Psoas muscle (tissue), 8 donors: Measurements from ENCODE around the gene FGF11. TPM values are rescaled to one million over a fixed set of nuclear protein-coding genes. Genes with fewer than 3 reads are reported as not detected.
"Not testable (repeated sequence)": the region's sequence is repeated elsewhere in the genome, so short reads cannot be mapped to it uniquely, and the experiment has no call there.

ENCODE experiments used
- ATAC-seq, 4 donors: fragments of 200-7000 bp; cut with Tn5 transposase; one replicate each; pipeline ENCODE4 v1.9.1; 2020; ENCODE audit warnings: moderate library complexity in 3 of 4, mild to moderate bottlenecking in 2 of 4
- DNase-seq, 2 donors: peaks; one replicate each; pipeline ENCODE4 v3.0.0-alpha.2; 2020
- H3K27ac ChIP-seq: fragments of 200-600 bp; one replicate; pipeline ENCODE4 v1.8.0; 2022
- H3K27me3 ChIP-seq, 3 donors: fragments of 200-600 bp in 1 of 3; one replicate each; pipeline versions ENCODE4 v1.6.1 to v1.8.0; 2013 to 2022; ENCODE audit warnings: low read length in 2 of 3, mild to moderate bottlenecking in 2 of 3, moderate library complexity in 1 of 3; ENCODE audit not compliant: insufficient read depth in 3 of 3
- H3K36me3 ChIP-seq, 2 donors: fragments of 200-600 bp in 1 of 2; one replicate each; pipeline versions ENCODE4 v1.6.1 to v1.8.0; 2013 to 2022; ENCODE audit warnings: low read depth in 1 of 2, mild to moderate bottlenecking in 1 of 2, moderate library complexity in 1 of 2; ENCODE audit not compliant: insufficient read depth in 1 of 2
- H3K4me1 ChIP-seq: fragments of 200-600 bp; one replicate; pipeline ENCODE4 v1.8.0; 2022
- H3K4me3 ChIP-seq: fragments of 200-600 bp; one replicate; pipeline ENCODE4 v1.8.0; 2022; ENCODE audit warnings: mild to moderate bottlenecking
- H3K9me3 ChIP-seq: fragments of 200-600 bp; one replicate; pipeline ENCODE4 v1.8.0; 2022
- CTCF ChIP-seq: fragments of 200-600 bp; IDR thresholded peaks from one replicate; pipeline ENCODE4 v1.8.0; 2022; ENCODE audit warnings: antibody characterized with exemption
- WGBS, 3 donors: extraction: QIAGEN DNeasy Blood & Tissue Kit; methylation state at CpG; one replicate each; pipeline versions ENCODE4 v1.1.6 to v1.1.7; 2013; 5-methylcytosine and 5-hydroxymethylcytosine counted together
- intact Hi-C, 2 donors: fragments of 100-400 bp; cut with DNase I; formaldehyde crosslinking; loops; one replicate each; pipeline versions ENCODE4 v1.11.0 to v1.14.2; 2022
- polyA plus RNA-seq, 3 donors: library from polyadenylated mRNA; stranded (reverse); fragments of 200-250 nt; gene quantifications; one replicate each; pipeline ENCODE4 v1.2.3, GENCODE V29; 2013
- total RNA-seq, 4 donors: library from RNA; stranded (reverse); fragmentation: NEBNext Ultra II Directional in 2 of 4; extraction: Animal tissue kit (Norgen Biotek cat#: 25700) in 2 of 4; gene quantifications; one replicate each; pipeline versions ENCODE4 v1.2.1 to v1.2.4, GENCODE V29; 2021 to 2023
- donor health status: healthy with polysubstance abuse.
- donor health status: DM: no; HTN: no; CAD: no; lungs with moderate emphysema.
- donor health status: Bipolar disorder and iron deficiency.
- donor health status: healthy.
- donor health status: DM: yes; HTN: yes; CAD: no.
- donor health status: DM: no; HTN: no; CAD: no.
- donor health status: DM: no; HTN: no; CAD: no.
- donor health status: DM: yes; HTN: yes; CAD: no.

FGF11 gene
- total and polyA plus RNA-seq, 7 donors = 2.0 to 21.1 (median 4.4) TPM

- intact Hi-C loops = loop anchor here in 1 of 2 donors (2.0 to 5.0 kb wide), 3 partner anchors 43 to 740 kb away; partner anchors contain the start of gene FGF11
- WGBS, 3 donors = 73 to 83% (median 75%) methylated on average over 30 to 31 of the region's 31 CpGs
- not testable (repeated sequence) for H3K27me3 ChIP-seq, ATAC-seq, DNase-seq, H3K36me3 ChIP-seq, H3K9me3 ChIP-seq
- peaks cover 51% of the 10 kb centered on the region for H3K4me1 ChIP-seq
- peak overlapping the region; percentile 85 for H3K4me3 ChIP-seq
- peak overlapping the region; percentile 100 for H3K27ac ChIP-seq
These were observed 42.8 kb downstream of the FGF11 start for GRCh38 chr17:7481842-7482741.

- peak overlapping the region; percentile 85 for H3K4me3 ChIP-seq
- DNase-seq, ATAC-seq, H3K36me3 ChIP-seq, H3K9me3 ChIP-seq, H3K27me3 ChIP-seq: not testable (repeated sequence)
- intact Hi-C loops = loop anchor here in 1 of 2 donors (5.0 kb wide), 2 partner anchors 360 to 740 kb away; no protein-coding TSS in a partner anchor
- H3K4me1 ChIP-seq = peaks cover 51% of the 10 kb centered on the region
- H3K27ac ChIP-seq = peak overlapping the region; percentile 100
- WGBS, 3 donors = 57 to 61% (median 60%) methylated on average over 6 of the region's 6 CpGs
These were observed 43.4 kb downstream of the FGF11 start for GRCh38 chr17:7482742-7483088.

- Histone ChIP-seq H3K4me3 (peak overlapping the region; percentile 85), H3K9me3 (no peaks in the 10 kb centered on the region), H3K4me1 (peaks cover 48% of the 10 kb centered on the region), H3K36me3 (peaks cover 3 to 4% of the 10 kb centered on the region in 2 donors), H3K27ac (peak overlapping the region; percentile 100), H3K27me3 (no peaks in the 10 kb centered on the region)
- peak; percentile 95 to 98 for DNase-seq
- peak; percentile 71 to 79 (median 72) for ATAC-seq
- WGBS, 3 donors = 1% methylated on average over 38 of the region's 38 CpGs
- TF ChIP-seq CTCF = no peak
- intact Hi-C loops = loop anchor here in 1 of 2 donors (1.0 to 5.0 kb wide), 4 partner anchors 43 to 739 kb away; partner anchors contain the start of gene TMEM256
These were observed 44.1 kb downstream of the FGF11 start for GRCh38 chr17:7483255-7484066.

- ATAC-seq (peak; percentile 81 to 84 (median 82)), DNase-seq (peak; percentile 99)
- H3K4me3 ChIP-seq = peak within 1 kb of the TSS; percentile 85
- H3K36me3 ChIP-seq = peaks cover 3 to 4% of the 10 kb centered on the region in 2 donors
- 0 to 1% (median 0%) methylated on average over 62 to 64 of the region's 64 CpGs for WGBS, 3 donors
- H3K4me1 ChIP-seq = peaks cover 55% of the 10 kb centered on the region
- intact Hi-C loops = loop anchor here in 1 of 2 donors (1.0 to 5.0 kb wide), 4 partner anchors 44 to 738 kb away; partner anchors contain the start of gene TMEM256
- no peaks in the 10 kb centered on the region for H3K27me3 ChIP-seq
- TF ChIP-seq CTCF = no peak
- no peaks in the 10 kb centered on the region for H3K9me3 ChIP-seq
- H3K27ac ChIP-seq = peak within 1 kb of the TSS; percentile 100
These were observed 45.0 kb downstream of the FGF11 start, which contains the start of gene POLR2A for GRCh38 chr17:7484067-7484918. POLR2A (plus strand) TSS chr17:7484366.

- H3K36me3 ChIP-seq = peaks cover 3 to 4% of the 10 kb centered on the region in 2 donors
- H3K4me3 ChIP-seq = peak overlapping the region; percentile 85
- no peaks in the 10 kb centered on the region for H3K9me3 ChIP-seq
- ATAC-seq (no peak), DNase-seq (no peak)
- H3K4me1 ChIP-seq = peaks cover 56% of the 10 kb centered on the region
- WGBS, 3 donors = 0 to 1% (median 0%) methylated on average over 19 of the region's 19 CpGs
- intact Hi-C loops = loop anchor here (1.0 to 5.0 kb wide), 6 partner anchors 45 to 737 kb away; partner anchors contain the start of genes KCTD11 (in 2 of the 2), PLSCR3 (in 1 of the 2) and TMEM256 (in 1 of the 2)
- peak; percentile 9 for TF ChIP-seq CTCF
- H3K27me3 ChIP-seq = no peaks in the 10 kb centered on the region
- H3K27ac ChIP-seq = peak overlapping the region; percentile 100
These were observed 45.6 kb downstream of the FGF11 start for GRCh38 chr17:7484919-7485377.
